ENCODE results near the gene UROS. TPM values are rescaled to one million over a fixed set of nuclear protein-coding genes. Genes with fewer than 3 reads are reported as not detected.

UROS gene
- total RNA-seq, 2 experiments from 2014 or later = 35.9 to 38.3 TPM

GRCh38 chr10:125846894-125847293 lies 23.8 kb upstream of the UROS start:
- CTCF ChIA-PET = interaction anchor here (1.6 kb wide), 1 partner anchor 19 kb away, joined by 3 read pairs; no protein-coding TSS in a partner anchor
- peaks cover 11% of the 10 kb centered on the region for H3K36me3 Mint-ChIP-seq (ENCODE audit: low read depth)
- H3K27ac Mint-ChIP-seq = no peak overlapping the region

GRCh38 chr10:125845617-125846016 lies 22.6 kb upstream of the UROS start:
- Mint-ChIP-seq H3K4me1 (no peaks in the 10 kb centered on the region), H3K27ac (no peak overlapping the region), H3K4me3 (no peak overlapping the region), H3K27me3 (no peaks in the 10 kb centered on the region), H3K9me3 (no peaks in the 10 kb centered on the region), H3K36me3 (ENCODE audit: low read depth) (peaks cover 7% of the 10 kb centered on the region)
- ChIA-PET POLR2A (no interaction called here), CTCF (no interaction called here)
- no peak for DNase-seq

More at GRCh38 chr10:125846894-125847293, 23.8 kb upstream of the UROS start:
- Mint-ChIP-seq H3K27me3 (no peaks in the 10 kb centered on the region), H3K4me3 (no peak overlapping the region), H3K4me1 (no peaks in the 10 kb centered on the region), H3K9me3 (no peaks in the 10 kb centered on the region)
- POLR2A ChIA-PET = no interaction called here
- no peak for DNase-seq

DNA sequence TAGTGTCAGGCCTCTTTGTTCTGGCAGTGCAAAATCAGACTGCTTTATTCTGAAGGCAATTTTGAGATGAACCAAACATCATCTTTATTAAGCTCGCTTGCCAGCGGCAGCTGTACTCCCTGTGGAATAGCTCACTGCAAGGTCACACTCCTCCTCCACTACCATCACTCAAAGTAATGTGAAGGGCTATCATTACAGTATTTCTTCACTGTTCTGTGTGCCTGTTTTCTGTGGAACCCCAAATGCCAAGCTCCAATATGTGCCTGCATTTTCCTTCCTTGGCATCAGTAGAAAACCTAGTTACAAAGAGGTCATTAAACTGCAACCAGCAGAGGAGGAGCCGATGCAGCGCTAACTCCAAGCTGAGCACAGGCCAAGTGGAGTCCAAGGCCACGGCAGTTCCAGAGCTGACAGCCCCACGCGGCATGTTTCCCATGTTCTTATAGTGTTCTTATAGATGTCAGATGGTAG lies 21.7 kb upstream of the UROS start:
- Mint-ChIP-seq H3K27me3 (no peaks in the 10 kb centered on the region), H3K36me3 (ENCODE audit: low read depth) (peaks cover 11% of the 10 kb centered on the region), H3K4me3 (no peak overlapping the region), H3K4me1 (no peaks in the 10 kb centered on the region), H3K27ac (no peak overlapping the region), H3K9me3 (no peaks in the 10 kb centered on the region)
- POLR2A ChIA-PET = interaction anchor here (0.9 kb wide), 1 partner anchor 22 kb away, joined by 3 read pairs; no protein-coding TSS in a partner anchor
- CTCF ChIA-PET = no interaction called here
- DNase-seq = no peak

DNA sequence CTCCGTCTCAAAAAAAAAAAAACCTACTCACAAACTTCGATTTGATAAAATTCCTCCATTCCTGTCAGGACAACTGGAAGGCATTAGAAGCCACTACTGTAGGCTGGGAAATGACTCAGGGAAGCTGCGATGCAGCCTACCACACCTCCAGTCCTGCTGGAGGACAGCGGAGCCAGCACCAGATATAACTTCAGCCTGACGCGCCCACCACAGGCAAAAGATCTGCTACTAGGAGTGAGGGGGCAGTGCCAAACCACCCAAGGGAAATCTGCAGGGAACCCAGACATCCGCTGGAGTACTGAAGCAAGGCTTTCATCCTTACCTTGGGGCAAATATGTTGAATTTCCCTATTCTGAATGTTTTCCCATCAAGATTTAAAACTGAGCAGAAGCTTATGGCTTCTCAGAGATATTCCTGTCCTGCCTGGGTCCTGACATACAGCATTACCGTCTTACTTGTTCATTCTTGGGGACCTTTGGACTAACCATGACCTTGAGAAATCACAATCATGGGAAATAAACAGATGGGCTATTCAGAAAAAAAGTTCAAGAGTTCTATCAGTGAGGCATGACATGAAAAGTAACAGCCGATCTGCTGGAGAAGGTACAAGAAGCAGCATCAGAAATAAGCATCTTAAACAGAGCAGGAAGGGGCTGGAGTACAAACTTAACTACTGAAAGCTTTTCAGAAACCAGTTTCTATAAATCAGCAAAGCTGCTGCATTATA lies 20.7 kb upstream of the UROS start:
- H3K4me1 Mint-ChIP-seq = no peaks in the 10 kb centered on the region
- H3K4me3 Mint-ChIP-seq = no peak overlapping the region
- no peaks in the 10 kb centered on the region for H3K27me3 Mint-ChIP-seq
- peaks cover 12% of the 10 kb centered on the region for H3K36me3 Mint-ChIP-seq (ENCODE audit: low read depth)
- H3K27ac Mint-ChIP-seq = no peak overlapping the region
- no peak for DNase-seq
- ChIA-PET POLR2A (no interaction called here), CTCF (no interaction called here)
- H3K9me3 Mint-ChIP-seq = no peaks in the 10 kb centered on the region

DNA sequence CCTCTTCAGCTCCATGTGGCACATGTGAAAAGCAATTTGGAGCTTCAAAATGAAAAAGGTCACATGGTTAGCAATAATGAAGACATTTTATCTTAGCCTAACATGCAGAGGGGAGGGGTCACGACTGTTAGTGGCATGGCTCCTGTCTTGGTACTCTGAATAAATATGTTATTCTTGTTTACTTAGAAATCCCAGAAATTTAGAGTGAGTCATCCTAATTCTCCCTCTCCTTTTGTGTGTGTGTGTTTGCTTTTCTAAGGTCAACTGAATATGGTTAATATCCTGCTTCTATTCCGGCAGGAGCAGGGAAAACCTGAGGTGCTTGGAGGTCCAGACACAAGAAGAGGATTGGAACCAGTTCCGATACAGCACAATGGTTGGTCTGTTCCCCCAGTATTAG lies 17.9 kb upstream of the UROS start:
- Mint-ChIP-seq H3K27me3 (no peaks in the 10 kb centered on the region), H3K4me1 (no peaks in the 10 kb centered on the region), H3K27ac (no peak overlapping the region), H3K36me3 (ENCODE audit: low read depth) (peaks cover 24% of the 10 kb centered on the region), H3K4me3 (no peak overlapping the region), H3K9me3 (no peaks in the 10 kb centered on the region)
- DNase-seq = no peak
- CTCF ChIA-PET = no interaction called here
- POLR2A ChIA-PET = no interaction called here

GRCh38 chr10:125840406-125840805 lies 17.3 kb upstream of the UROS start:
- Mint-ChIP-seq H3K36me3 (ENCODE audit: low read depth) (peaks cover 29% of the 10 kb centered on the region), H3K27ac (no peak overlapping the region), H3K4me1 (no peaks in the 10 kb centered on the region), H3K27me3 (no peaks in the 10 kb centered on the region), H3K9me3 (no peaks in the 10 kb centered on the region), H3K4me3 (no peak overlapping the region)
- ChIA-PET POLR2A (no interaction called here), CTCF (no interaction called here)
- no peak for DNase-seq

DNA sequence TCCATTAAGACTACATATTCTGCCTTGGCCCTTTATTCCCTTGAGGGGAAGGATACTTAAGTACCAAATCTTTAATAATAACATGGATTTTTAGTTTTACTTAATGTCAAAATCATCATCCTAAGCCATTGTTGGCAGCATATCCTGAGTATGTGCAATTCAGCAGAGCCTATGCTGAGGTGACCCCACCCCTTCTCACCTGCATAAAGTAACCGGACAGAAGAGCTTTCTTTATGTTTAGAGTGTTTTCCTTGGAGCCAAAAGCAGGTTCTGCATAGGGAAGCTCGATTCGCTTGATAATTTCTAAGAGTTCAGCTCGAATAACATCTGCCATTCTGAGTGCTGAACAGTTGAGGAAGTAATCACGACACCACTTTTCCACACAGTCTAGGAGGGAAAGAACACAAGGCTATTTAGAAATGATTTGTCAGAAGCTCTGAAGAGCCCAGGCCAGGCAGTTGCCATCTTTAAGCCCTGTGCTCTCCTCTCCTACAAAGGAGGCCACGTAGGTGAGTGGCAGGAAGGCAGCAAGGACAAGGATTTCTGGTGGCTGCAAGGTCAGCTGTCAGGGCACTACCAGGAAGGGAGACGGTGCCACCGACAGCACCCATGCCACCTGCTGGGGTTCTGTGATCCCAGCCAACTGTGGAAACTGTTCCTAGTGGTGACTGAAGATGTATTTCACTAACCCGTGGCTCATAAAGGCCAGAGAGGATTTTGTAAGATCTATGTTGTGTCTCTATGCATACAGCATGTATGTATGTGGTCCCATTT lies 15.9 kb upstream of the UROS start:
- DNase-seq = no peak
- Mint-ChIP-seq H3K4me1 (no peaks in the 10 kb centered on the region), H3K9me3 (no peaks in the 10 kb centered on the region), H3K27ac (no peak overlapping the region), H3K4me3 (no peak overlapping the region), H3K36me3 (ENCODE audit: low read depth) (peaks cover 34% of the 10 kb centered on the region), H3K27me3 (no peaks in the 10 kb centered on the region)
- POLR2A ChIA-PET = no interaction called here
- CTCF ChIA-PET = no interaction called here

GRCh38 chr10:125836746-125837145 lies 13.7 kb upstream of the UROS start:
- Mint-ChIP-seq H3K27ac (no peak overlapping the region), H3K9me3 (no peaks in the 10 kb centered on the region), H3K4me3 (no peak overlapping the region), H3K4me1 (no peaks in the 10 kb centered on the region), H3K27me3 (no peaks in the 10 kb centered on the region), H3K36me3 (ENCODE audit: low read depth) (peaks cover 40% of the 10 kb centered on the region)
- DNase-seq = no peak
- ChIA-PET POLR2A (no interaction called here), CTCF (no interaction called here)

DNA sequence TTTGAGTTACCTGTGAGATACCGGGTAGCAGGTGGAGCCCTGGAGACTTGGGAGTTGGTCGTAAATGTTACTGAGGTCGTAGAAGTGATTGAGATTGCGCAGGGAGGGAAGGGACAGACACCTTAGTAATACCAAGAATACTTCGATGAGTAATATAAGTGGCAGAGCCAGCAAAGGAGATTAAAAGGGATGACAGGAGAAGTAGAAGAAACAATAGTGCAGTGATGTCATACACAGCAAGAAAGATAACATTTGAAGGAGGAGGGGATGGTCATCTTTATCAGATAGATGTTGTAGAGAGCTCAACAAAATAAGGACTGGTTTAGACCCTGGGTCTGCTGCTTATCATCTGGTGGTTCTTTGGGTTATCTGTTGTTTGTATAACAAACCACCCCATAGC lies 5.3 kb upstream of the UROS start:
- Mint-ChIP-seq H3K27me3 (no peaks in the 10 kb centered on the region), H3K27ac (peak overlapping the region; percentile 23), H3K4me1 (peaks cover 24% of the 10 kb centered on the region), H3K4me3 (no peak overlapping the region), H3K36me3 (ENCODE audit: low read depth) (peaks cover 39% of the 10 kb centered on the region), H3K9me3 (no peaks in the 10 kb centered on the region)
- ChIA-PET POLR2A (no interaction called here), CTCF (no interaction called here)
- DNase-seq = no peak

DNA sequence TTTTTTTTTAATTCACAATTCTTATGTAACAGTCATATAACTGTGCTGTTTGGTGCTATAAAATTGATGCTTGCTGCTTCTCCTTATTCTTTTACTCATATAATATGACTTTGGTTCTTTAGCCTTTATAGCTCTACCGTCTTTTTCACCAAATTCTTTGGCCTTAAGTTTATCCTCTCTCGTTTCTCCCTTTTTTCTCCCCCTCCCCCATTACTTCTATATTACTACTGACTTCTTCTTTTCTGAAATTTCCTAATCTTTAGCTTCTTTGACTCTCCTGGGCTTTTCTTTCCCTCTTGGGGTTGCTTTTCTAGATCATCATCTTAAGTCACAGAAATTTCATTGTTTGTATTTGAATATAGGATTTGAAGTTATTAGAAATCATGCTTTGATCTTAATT lies 4.1 kb upstream of the UROS start:
- Mint-ChIP-seq H3K4me3 (no peak overlapping the region), H3K9me3 (no peaks in the 10 kb centered on the region), H3K27me3 (no peaks in the 10 kb centered on the region), H3K36me3 (ENCODE audit: low read depth) (peaks cover 35% of the 10 kb centered on the region), H3K4me1 (peaks cover 24% of the 10 kb centered on the region), H3K27ac (no peak overlapping the region)
- ChIA-PET CTCF (no interaction called here), POLR2A (interaction anchor here (1.6 kb wide), 1 partner anchor 108 kb away, joined by 4 read pairs; the partner anchor contains the start of gene EDRF1)
- DNase-seq = no peak

- Mint-ChIP-seq H3K27ac (no peak overlapping the region), H3K9me3 (no peaks in the 10 kb centered on the region), H3K4me3 (no peak overlapping the region), H3K36me3 (ENCODE audit: low read depth) (peaks cover 21% of the 10 kb centered on the region), H3K4me1 (peaks cover 36% of the 10 kb centered on the region), H3K27me3 (no peaks in the 10 kb centered on the region)
- DNase-seq = no peak
- CTCF ChIA-PET = no interaction called here
- POLR2A ChIA-PET = interaction anchor here (2.0 kb wide), 1 partner anchor 106 kb away, joined by 20 read pairs; the partner anchor contains the start of gene EDRF1
Measured at GRCh38 chr10:125824736-125825135, 1.7 kb upstream of the UROS start.

DNA sequence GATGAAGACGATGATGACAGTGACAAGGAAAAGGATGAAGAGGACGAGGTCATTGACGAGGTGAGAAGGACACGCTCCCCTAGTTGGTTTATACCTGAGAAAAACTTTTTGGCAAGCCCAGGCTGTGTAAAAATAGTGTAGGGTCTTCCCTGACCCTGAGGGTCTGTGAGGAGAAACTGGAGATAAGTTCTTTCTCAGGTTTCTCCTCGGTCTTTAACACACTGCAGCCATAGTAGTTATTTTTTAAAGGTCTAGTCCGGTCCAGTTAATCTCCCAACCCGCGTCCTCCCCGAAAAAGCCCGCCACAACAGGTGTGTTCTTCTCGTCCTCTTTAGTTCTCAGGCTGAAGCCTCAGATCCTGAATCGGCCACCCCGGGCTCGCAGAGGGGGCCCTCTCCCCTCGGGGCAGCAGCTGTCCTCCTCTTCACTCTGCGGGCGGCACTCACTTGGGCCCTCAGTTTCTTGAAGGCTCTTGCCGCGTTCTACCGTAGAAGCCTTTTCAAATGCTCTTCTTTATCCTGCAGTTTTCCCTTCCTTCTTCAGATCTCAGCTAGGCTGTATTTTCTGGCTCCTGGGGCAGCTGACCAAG lies 699 bp upstream of the UROS start:
- no peaks in the 10 kb centered on the region for H3K9me3 Mint-ChIP-seq
- no peak overlapping the region for H3K4me3 Mint-ChIP-seq
- H3K27ac Mint-ChIP-seq = no peak overlapping the region
- peaks cover 14% of the 10 kb centered on the region for H3K36me3 Mint-ChIP-seq (ENCODE audit: low read depth)
- ChIA-PET POLR2A (interaction anchor here (0.7 to 2.4 kb wide), 8 partner anchors 8 to 105 kb away, joined by 3 to 20 read pairs (median 4); partner anchors contain the start of gene EDRF1), CTCF (no interaction called here)
- peaks cover 36% of the 10 kb centered on the region for H3K4me1 Mint-ChIP-seq
- H3K27me3 Mint-ChIP-seq = no peaks in the 10 kb centered on the region
- peak; percentile 21 for DNase-seq

GRCh38 chr10:125820701-125821100 lies 2.4 kb downstream of the UROS start:
- no peaks in the 10 kb centered on the region for H3K27me3 Mint-ChIP-seq
- H3K36me3 Mint-ChIP-seq (ENCODE audit: low read depth) = no peaks in the 10 kb centered on the region
- peaks cover 16% of the 10 kb centered on the region for H3K4me1 Mint-ChIP-seq
- ChIA-PET POLR2A (no interaction called here), CTCF (interaction anchor here (1.5 kb wide), 1 partner anchor 11 kb away, joined by 5 read pairs; no protein-coding TSS in a partner anchor)
- no peak overlapping the region for H3K4me3 Mint-ChIP-seq
- DNase-seq = no peak
- no peak overlapping the region for H3K27ac Mint-ChIP-seq
- H3K9me3 Mint-ChIP-seq = no peaks in the 10 kb centered on the region

Measured in activated CD4-positive, alpha-beta memory T cell treated with anti-CD3 and anti-CD28 coated beads, Interleukin-2, amount 10 ng/mL, durations not matched to agents 7 days and 5 days (primary cell).